B cell (primary cell): Measurements from ENCODE around the gene SPDYC. TPM values are rescaled to one million over a fixed set of nuclear protein-coding genes. Genes with fewer than 3 reads are reported as not detected.

Source experiments
- ATAC-seq: fragments of 200-7000 bp; cut with Tn5 transposase; one replicate; pipeline ENCODE4 v1.10.0; 2021; ENCODE audit warnings: low read depth, mild to moderate bottlenecking, moderate number of reproducible peaks, moderate library complexity
- CTCF ChIA-PET: fragments of 350-600 bp; sonication (Branson Sonifier 250); formaldehyde crosslinking; loops from one replicate; lab custom pipeline; 2021; ENCODE audit warnings: antibody characterized with exemption, inconsistent platforms; lab: Charles Lee
- POLR2A ChIA-PET: fragments of 350-600 bp; sonication (Branson Sonifier 250); formaldehyde crosslinking; loops from one replicate; lab custom pipeline; 2021; ENCODE audit warnings: antibody characterized with exemption; lab: Charles Lee
- DNase-seq: peaks from one replicate; pipeline ENCODE4 v3.0.0; 2013
- H2AFZ ChIP-seq: 2 replicates; pipeline ENCODE4 v1.6.1; 2012; ENCODE audit warnings: mild to moderate bottlenecking, low read depth, low read length; ENCODE audit not compliant: insufficient read depth, poor library complexity, severe bottlenecking
- H3K27ac ChIP-seq, 2 donors: 1 replicate in 1 of 2; 2 replicates in 1 of 2; pipeline ENCODE4 v1.5.1; 2012 to 2013; ENCODE audit warnings: low read length in 2 of 2, mild to moderate bottlenecking in 2 of 2, moderate library complexity in 1 of 2
- H3K27me3 ChIP-seq, 4 experiments: fragments of 200-600 bp in 1 of 4; sonication (generic) in 1 of 4; replicated peaks in 1 of 4; 1 replicate in 2 of 4; 2 replicates in 2 of 4; pipeline versions ENCODE4 v1.6.1 to v1.7.0; 2013 to 2016; ENCODE audit warnings: low read length in 3 of 4, mild to moderate bottlenecking in 2 of 4, mixed read lengths in 1 of 4, moderate library complexity in 1 of 4; ENCODE audit not compliant: insufficient read depth in 4 of 4, control insufficient read depth in 3 of 4; ENCODE audit errors: control extremely low read depth in 1 of 4
- H3K36me3 ChIP-seq, 2 experiments: replicated peaks in 1 of 2; 1 replicate in 1 of 2; 2 replicates in 1 of 2; pipeline versions ENCODE4 v1.6.1 to v1.7.1; 2013; ENCODE audit warnings: low read length in 1 of 2; ENCODE audit not compliant: insufficient read depth in 2 of 2, control insufficient read depth in 1 of 2; ENCODE audit errors: control extremely low read depth in 1 of 2, extremely low read depth in 1 of 2
- H3K4me1 ChIP-seq, 2 donors: fragments of 200-600 bp in 1 of 2; sonication (generic) in 1 of 2; 1 replicate in 1 of 2; 2 replicates in 1 of 2; pipeline versions ENCODE4 v1.5.1 to v1.6.1; 2013 to 2017; ENCODE audit warnings: low read length in 2 of 2; ENCODE audit not compliant: control insufficient read depth in 2 of 2, insufficient read depth in 2 of 2
- H3K4me2 ChIP-seq: replicated peaks from 2 replicates; pipeline ENCODE3; 2012; ENCODE audit warnings: mild to moderate bottlenecking, low read depth, low read length; ENCODE audit not compliant: poor library complexity, severe bottlenecking
- H3K4me3 ChIP-seq, 5 experiments: fragments of 200-600 bp in 1 of 5; sonication (generic) in 1 of 5; 1 replicate in 3 of 5; 2 replicates in 2 of 5; pipeline versions ENCODE4 v1.5.1 to v1.7.0; 2011 to 2016; ENCODE audit warnings: low read length in 4 of 5, mild to moderate bottlenecking in 4 of 5, low read depth in 2 of 5, control low read depth in 1 of 5, moderate library complexity in 1 of 5; ENCODE audit not compliant: insufficient read depth in 1 of 5; ENCODE audit errors: control extremely low read depth in 1 of 5, extremely low read depth in 1 of 5
- H3K79me2 ChIP-seq: fragments of 200-600 bp; sonication (generic); one replicate; pipeline ENCODE4 v1.6.0; 2016; ENCODE audit warnings: low read length; ENCODE audit not compliant: control insufficient read depth, insufficient read depth
- H3K9ac ChIP-seq: fragments of 200-600 bp; sonication (generic); 2 replicates; pipeline ENCODE4 v1.6.1; 2017; ENCODE audit warnings: mild to moderate bottlenecking, low read length, moderate library complexity
- H3K9me3 ChIP-seq, 3 donors: one replicate each; pipeline versions ENCODE4 v1.6.1 to v1.7.1; 2013; ENCODE audit warnings: low read length in 2 of 3; ENCODE audit not compliant: control insufficient read depth in 2 of 3, insufficient read depth in 1 of 3; ENCODE audit errors: control extremely low read depth in 1 of 3
- H4K20me1 ChIP-seq: 2 replicates; pipeline ENCODE4 v1.6.0; 2012; ENCODE audit warnings: mild to moderate bottlenecking, low read length; ENCODE audit not compliant: insufficient read depth, control insufficient read depth, poor library complexity, severe bottlenecking
- H3K27ac Mint-ChIP-seq: one replicate; pipeline ENCODE4 v1.8.0; 2021; ENCODE audit warnings: mixed read lengths
- H3K27me3 Mint-ChIP-seq: one replicate; pipeline ENCODE4 v1.8.0; 2021; ENCODE audit warnings: mixed read lengths
- H3K4me1 Mint-ChIP-seq: one replicate; pipeline ENCODE4 v1.8.0; 2021; ENCODE audit warnings: mixed read lengths
- H3K4me3 Mint-ChIP-seq: one replicate; pipeline ENCODE4 v1.8.0; 2021; ENCODE audit warnings: mixed read lengths
- H3K9me3 Mint-ChIP-seq: one replicate; pipeline ENCODE4 v1.8.0; 2022; ENCODE audit warnings: mixed read lengths; ENCODE audit not compliant: insufficient read depth
- EZH2 ChIP-seq: IDR thresholded peaks from 2 replicates; pipeline ENCODE4 v1.6.1; 2012; ENCODE audit warnings: borderline replicate concordance, low read depth, mild to moderate bottlenecking, moderate library complexity, low read length; ENCODE audit not compliant: insufficient read depth, poor library complexity, severe bottlenecking
- WGBS: methylation state at CpG from one replicate; pipeline ENCODE4 v1.1.5; 2013; ENCODE audit warnings: missing lambda C conversion rate; ENCODE audit not compliant: insufficient coverage; 5-methylcytosine and 5-hydroxymethylcytosine counted together
- intact Hi-C: fragments of 100-400 bp; cut with micrococcal nuclease; formaldehyde crosslinking; loops from one replicate; pipeline ENCODE4 v1.10.0; 2022
- polyA plus RNA-seq: library from polyadenylated mRNA; depleted of rRNA; stranded (reverse); fragments of >200 nt; gene quantifications from 2 replicates; pipeline ENCODE4 v1.2.3, GENCODE V29; 2012
- total RNA-seq, 2 donors: library from RNA; stranded (reverse); fragments of 120-200 nt in 1 of 2; gene quantifications; 1 replicate in 1 of 2; 2 replicates in 1 of 2; pipeline versions ENCODE4 v1.2.3 to v1.2.4, GENCODE V29; 2013 to 2022
- TF ChIP-seq, protein P1 (sequence below): fragments of 200-600 bp; IDR thresholded peaks from one replicate; pipeline ENCODE4 v1.8.0; 2022; ENCODE audit warnings: antibody characterized with exemption, mild to moderate bottlenecking

SPDYC gene
- total and polyA plus RNA-seq, 2 donors (not counting 1 experiment from before 2014, with no cell fraction given), result not detected

DNA sequence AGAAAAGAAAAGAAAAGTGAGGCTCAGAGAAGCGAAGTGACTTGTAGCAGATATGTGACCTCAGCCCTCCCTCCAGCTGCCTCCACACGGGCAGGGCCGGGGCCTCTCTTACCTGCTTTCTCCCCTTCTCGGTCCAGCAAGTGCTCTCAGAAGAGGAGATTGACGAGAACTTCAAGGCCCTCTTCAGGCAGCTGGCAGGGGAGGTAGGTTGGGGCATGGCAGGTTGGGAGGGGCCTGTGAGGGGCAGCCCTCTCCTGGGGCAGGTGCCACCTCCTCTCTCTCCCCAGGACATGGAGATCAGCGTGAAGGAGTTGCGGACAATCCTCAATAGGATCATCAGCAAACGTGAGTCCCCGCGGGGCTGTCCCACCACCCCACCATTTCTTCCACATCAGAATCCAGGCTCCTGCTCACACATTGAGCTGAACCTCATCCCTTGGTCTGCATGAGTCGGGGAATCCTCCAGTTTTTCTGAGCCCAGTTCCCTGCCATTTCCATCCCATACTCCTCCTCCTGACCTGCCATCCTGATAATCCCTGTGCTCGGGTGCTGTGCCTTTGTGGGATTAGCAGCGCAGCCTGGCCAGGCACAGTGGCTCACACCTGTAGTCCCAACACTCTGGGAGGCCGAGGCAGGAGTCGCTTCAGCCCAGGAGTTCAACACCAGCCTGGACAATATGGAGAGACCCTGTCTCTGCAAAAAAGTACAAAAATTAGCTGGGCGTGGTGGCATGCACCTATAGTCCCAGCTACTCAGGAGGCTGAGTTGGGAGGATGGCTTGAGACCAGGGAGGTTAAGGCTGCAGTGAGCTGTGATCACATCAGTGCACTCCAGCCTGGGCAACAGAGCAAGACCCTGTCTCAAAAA is 38.1 kb downstream of the SPDYC start:
- intact Hi-C loops, result no loop called here
- no peak for TF ChIP-seq EZH2
- TF ChIP-seq, protein P1, sequence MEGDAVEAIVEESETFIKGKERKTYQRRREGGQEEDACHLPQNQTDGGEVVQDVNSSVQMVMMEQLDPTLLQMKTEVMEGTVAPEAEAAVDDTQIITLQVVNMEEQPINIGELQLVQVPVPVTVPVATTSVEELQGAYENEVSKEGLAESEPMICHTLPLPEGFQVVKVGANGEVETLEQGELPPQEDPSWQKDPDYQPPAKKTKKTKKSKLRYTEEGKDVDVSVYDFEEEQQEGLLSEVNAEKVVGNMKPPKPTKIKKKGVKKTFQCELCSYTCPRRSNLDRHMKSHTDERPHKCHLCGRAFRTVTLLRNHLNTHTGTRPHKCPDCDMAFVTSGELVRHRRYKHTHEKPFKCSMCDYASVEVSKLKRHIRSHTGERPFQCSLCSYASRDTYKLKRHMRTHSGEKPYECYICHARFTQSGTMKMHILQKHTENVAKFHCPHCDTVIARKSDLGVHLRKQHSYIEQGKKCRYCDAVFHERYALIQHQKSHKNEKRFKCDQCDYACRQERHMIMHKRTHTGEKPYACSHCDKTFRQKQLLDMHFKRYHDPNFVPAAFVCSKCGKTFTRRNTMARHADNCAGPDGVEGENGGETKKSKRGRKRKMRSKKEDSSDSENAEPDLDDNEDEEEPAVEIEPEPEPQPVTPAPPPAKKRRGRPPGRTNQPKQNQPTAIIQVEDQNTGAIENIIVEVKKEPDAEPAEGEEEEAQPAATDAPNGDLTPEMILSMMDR, result no peak
- ChIA-PET CTCF (no interaction called here), POLR2A (no interaction called here)
- WGBS, result 98% methylated on average over 15 of the region's 16 CpGs
- Histone ChIP-seq H3K9ac (no peak overlapping the region), H3K9me3 (no peaks in the 10 kb centered on the region), H2AFZ (no peak overlapping the region), H3K36me3 (peaks cover 3 to 82% of the 10 kb centered on the region in 2 experiments), H3K27ac (no peak overlapping the region), H3K4me2 (no peak overlapping the region), H3K27me3 (no peaks in the 10 kb centered on the region), H3K79me2 (peaks cover 17% of the 10 kb centered on the region), H4K20me1 (peaks cover 21% of the 10 kb centered on the region), H3K4me1 (no peaks in the 10 kb centered on the region), H3K4me3 (no peak overlapping the region)
- DNase-seq, result no peak
- Mint-ChIP-seq H3K4me3 (no peak overlapping the region), H3K9me3 (no peaks in the 10 kb centered on the region), H3K4me1 (no peaks in the 10 kb centered on the region), H3K27me3 (no peaks in the 10 kb centered on the region), H3K27ac (no peak overlapping the region)
- ATAC-seq, result no peak
